PFSK-1 (cell line): ENCODE measurements around the gene MAN2B2.

Experiments used
- FOXP2 ChIP-seq: optimal IDR thresholded peaks from 2 replicates; pipeline ENCODE3; 2011; ENCODE audit warnings: borderline replicate concordance, control low read depth, inconsistent platforms; ENCODE audit not compliant: insufficient read depth; ENCODE audit errors: extremely low read length, extremely low read depth
- POLR2AphosphoS5 ChIP-seq: IDR thresholded peaks from 2 replicates; pipeline ENCODE4 v1.6.1; 2012; ENCODE audit warnings: low read depth, mild to moderate bottlenecking, control low read depth, low read length, moderate library complexity
- SIN3A ChIP-seq: IDR thresholded peaks from 2 replicates; pipeline ENCODE4 v1.6.1; 2012; ENCODE audit warnings: mild to moderate bottlenecking, low read length, moderate library complexity, borderline replicate concordance; ENCODE audit not compliant: insufficient read depth
- TAF1 ChIP-seq: IDR thresholded peaks from 2 replicates; pipeline ENCODE4 v1.6.1; 2012; ENCODE audit warnings: low read length, control low read depth, borderline replicate concordance; ENCODE audit not compliant: insufficient read depth
- TF ChIP-seq, protein P1 (sequence below), 2 experiments: IDR thresholded peaks; 2 replicates each; pipeline versions ENCODE4 v1.6.1 to v1.8.0; 2011 to 2012; ENCODE audit warnings: low read depth in 2 of 2, low read length in 2 of 2, control low read depth in 1 of 2, inconsistent platforms in 1 of 2, mild to moderate bottlenecking in 1 of 2, moderate library complexity in 1 of 2; ENCODE audit not compliant: insufficient read depth in 1 of 2

Gene MAN2B2

DNA sequence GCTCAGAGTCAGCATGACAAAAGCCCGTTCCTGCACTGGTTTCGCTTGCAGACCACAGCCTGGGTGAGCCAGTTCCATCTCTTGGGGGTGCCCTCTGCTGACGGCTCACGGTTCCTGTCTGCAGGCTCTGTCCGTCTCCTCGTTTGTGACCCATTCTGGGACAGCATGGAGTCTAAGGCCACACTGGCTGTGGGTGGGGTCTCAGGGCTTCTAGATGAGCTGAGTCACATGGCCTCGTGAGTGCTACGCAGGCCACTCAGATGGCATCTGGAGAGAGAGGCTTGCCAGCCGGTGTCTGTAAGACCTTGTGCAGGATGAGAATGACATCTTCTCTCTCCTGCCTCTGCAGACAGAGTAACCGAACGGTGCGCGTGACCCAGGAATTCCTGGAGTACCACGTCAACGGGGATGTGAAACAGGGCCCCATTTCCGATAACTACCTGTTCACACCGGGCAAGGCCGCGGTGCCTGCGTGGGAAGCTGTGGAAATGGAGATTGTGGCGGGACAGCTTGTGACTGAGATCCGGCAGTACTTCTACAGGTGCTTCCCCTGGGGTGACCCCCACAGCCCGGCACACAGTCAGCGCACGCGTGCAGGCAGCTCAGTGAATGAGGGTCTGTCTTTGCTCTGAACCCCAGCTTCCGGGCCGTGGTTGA lies 33.9 kb downstream of the MAN2B2 start:
- TF ChIP-seq, protein P1, sequence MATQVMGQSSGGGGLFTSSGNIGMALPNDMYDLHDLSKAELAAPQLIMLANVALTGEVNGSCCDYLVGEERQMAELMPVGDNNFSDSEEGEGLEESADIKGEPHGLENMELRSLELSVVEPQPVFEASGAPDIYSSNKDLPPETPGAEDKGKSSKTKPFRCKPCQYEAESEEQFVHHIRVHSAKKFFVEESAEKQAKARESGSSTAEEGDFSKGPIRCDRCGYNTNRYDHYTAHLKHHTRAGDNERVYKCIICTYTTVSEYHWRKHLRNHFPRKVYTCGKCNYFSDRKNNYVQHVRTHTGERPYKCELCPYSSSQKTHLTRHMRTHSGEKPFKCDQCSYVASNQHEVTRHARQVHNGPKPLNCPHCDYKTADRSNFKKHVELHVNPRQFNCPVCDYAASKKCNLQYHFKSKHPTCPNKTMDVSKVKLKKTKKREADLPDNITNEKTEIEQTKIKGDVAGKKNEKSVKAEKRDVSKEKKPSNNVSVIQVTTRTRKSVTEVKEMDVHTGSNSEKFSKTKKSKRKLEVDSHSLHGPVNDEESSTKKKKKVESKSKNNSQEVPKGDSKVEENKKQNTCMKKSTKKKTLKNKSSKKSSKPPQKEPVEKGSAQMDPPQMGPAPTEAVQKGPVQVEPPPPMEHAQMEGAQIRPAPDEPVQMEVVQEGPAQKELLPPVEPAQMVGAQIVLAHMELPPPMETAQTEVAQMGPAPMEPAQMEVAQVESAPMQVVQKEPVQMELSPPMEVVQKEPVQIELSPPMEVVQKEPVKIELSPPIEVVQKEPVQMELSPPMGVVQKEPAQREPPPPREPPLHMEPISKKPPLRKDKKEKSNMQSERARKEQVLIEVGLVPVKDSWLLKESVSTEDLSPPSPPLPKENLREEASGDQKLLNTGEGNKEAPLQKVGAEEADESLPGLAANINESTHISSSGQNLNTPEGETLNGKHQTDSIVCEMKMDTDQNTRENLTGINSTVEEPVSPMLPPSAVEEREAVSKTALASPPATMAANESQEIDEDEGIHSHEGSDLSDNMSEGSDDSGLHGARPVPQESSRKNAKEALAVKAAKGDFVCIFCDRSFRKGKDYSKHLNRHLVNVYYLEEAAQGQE (IDR thresholded peaks at IDR 0.05; ENCODE audit: insufficient read depth in 1 of 2, low read depth in 2 of 2, low read length in 2 of 2) = no peak
- no peak for TF ChIP-seq TAF1
- no peak for TF ChIP-seq FOXP2
- TF ChIP-seq POLR2AphosphoS5 = no peak
- no peak for TF ChIP-seq SIN3A

DNA sequence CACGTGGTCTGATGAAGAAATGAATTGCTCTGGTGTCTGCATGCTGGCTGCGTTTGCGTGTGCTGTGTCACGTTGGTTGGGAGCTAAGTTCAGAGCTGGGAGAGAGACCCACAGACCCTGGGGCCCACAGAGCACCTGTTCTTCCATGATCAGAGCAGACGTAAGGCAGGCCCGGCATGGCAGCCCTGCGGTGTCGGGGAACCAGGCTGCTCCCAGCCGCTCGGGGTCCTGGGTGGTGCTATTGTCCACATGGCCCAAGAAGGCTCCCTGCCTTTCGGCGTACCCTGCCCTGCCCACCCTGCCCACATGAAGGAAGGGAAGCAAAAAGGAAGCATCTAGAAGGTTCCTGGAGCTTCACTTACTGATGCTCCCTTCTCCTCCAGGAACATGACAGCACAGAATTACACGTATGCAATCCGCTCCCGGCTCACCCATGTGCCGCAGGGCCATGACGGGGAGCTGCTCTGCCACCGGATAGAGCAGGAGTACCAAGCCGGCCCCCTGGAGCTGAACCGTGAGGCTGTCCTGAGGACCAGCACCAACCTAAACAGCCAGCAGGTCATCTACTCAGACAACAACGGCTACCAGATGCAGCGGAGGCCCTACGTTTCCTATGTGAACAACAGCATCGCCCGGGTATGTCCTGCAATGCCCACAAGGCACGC lies 34.6 kb downstream of the MAN2B2 start:
- no peak for TF ChIP-seq SIN3A

DNA sequence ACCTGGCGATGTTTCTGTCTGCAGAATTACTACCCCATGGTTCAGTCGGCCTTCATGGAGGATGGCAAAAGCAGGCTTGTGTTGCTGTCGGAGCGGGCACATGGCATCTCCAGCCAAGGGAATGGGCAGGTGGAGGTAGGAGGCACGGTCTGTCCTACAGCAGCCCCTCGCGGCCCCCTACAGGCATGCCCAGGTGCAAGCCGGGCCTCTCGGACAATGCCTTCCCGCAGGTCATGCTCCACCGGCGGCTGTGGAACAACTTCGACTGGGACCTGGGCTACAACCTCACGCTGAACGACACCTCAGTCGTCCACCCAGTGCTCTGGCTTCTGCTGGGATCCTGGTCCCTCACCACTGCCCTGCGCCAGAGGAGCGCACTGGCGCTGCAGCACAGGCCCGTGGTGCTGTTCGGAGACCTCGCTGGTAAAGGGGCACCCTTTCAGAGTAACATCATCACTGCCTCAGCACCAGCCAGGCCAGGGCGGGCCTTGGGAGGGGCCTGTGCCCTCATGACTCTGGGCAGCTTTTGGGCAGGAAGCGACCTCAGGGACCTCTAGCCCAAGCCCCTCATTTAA lies 36.0 kb downstream of the MAN2B2 start:
- TF ChIP-seq SIN3A (no peak), POLR2AphosphoS5 (no peak), TAF1 (no peak), FOXP2 (no peak)
- TF ChIP-seq, protein P1 (IDR thresholded peaks at IDR 0.05; ENCODE audit: insufficient read depth in 1 of 2, low read depth in 2 of 2, low read length in 2 of 2) = no peak

DNA sequence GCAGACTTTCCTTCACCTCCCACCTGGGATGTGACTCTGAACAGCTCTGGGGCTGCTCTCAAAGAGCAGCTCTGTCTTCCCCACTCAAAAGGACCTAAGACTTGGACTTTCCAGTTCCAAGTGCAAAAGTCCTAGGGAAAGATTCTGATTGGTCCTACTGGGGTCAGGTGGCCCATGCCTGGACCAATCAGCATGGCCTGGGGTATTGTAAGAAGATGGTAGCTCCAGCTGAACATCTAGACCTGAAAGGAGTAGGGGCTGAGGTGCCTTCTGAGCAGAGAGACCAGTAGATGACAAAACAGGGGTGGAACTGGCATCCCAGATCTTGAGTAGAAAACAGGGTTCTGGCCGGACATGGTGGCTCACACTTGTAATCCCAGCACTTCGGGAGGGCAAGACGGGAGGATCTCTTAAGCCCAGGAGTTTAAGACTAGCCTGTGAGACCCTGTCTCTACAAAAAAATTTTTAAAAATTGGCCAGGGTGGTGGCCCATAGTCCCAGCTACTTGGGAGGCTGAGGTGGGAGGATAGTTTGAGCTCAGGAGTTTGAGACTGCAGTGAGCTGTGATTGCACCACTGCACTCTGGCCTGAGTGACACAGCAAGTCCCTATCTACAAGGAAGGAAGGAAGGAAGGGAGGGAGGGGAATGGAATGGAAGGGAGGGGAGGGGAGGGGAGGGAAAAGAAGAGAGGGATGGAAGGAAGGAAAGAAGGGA lies 38.1 kb downstream of the MAN2B2 start:
- TF ChIP-seq FOXP2 (no peak), SIN3A (no peak), TAF1 (no peak), POLR2AphosphoS5 (no peak)
- TF ChIP-seq, protein P1 (IDR thresholded peaks at IDR 0.05; ENCODE audit: insufficient read depth in 1 of 2, low read depth in 2 of 2, low read length in 2 of 2) = no peak
